VCaP (cell line): ENCODE data around the gene ALMS1.
"Not testable (repeated sequence)": the region's sequence is repeated elsewhere in the genome, so short reads cannot be mapped to it uniquely, and the experiment has no call there.

Experiments used
- H3K27ac ChIP-seq: fragments of 450-650 bp; 2 replicates; pipeline ENCODE4 v1.5.1; 2017
- TF ChIP-seq, protein P1 (sequence below): fragments of 450-650 bp; conservative IDR thresholded peaks from 2 replicates; pipeline ENCODE4 v1.5.1; 2017; ENCODE audit warnings: mild to moderate bottlenecking, moderate library complexity

ALMS1 gene, protein sequence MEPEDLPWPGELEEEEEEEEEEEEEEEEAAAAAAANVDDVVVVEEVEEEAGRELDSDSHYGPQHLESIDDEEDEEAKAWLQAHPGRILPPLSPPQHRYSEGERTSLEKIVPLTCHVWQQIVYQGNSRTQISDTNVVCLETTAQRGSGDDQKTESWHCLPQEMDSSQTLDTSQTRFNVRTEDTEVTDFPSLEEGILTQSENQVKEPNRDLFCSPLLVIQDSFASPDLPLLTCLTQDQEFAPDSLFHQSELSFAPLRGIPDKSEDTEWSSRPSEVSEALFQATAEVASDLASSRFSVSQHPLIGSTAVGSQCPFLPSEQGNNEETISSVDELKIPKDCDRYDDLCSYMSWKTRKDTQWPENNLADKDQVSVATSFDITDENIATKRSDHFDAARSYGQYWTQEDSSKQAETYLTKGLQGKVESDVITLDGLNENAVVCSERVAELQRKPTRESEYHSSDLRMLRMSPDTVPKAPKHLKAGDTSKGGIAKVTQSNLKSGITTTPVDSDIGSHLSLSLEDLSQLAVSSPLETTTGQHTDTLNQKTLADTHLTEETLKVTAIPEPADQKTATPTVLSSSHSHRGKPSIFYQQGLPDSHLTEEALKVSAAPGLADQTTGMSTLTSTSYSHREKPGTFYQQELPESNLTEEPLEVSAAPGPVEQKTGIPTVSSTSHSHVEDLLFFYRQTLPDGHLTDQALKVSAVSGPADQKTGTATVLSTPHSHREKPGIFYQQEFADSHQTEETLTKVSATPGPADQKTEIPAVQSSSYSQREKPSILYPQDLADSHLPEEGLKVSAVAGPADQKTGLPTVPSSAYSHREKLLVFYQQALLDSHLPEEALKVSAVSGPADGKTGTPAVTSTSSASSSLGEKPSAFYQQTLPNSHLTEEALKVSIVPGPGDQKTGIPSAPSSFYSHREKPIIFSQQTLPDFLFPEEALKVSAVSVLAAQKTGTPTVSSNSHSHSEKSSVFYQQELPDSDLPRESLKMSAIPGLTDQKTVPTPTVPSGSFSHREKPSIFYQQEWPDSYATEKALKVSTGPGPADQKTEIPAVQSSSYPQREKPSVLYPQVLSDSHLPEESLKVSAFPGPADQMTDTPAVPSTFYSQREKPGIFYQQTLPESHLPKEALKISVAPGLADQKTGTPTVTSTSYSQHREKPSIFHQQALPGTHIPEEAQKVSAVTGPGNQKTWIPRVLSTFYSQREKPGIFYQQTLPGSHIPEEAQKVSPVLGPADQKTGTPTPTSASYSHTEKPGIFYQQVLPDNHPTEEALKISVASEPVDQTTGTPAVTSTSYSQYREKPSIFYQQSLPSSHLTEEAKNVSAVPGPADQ (N-terminal part only)

GRCh38 chr2:73385504-73386341 lies at the start of gene ALMS1:
Gene ALMS1, plus strand, starts transcription at chr2:73385836. Its CDS starts 33 bp downstream, at chr2:73385869.
- peak within 1 kb of the TSS; percentile 75 for H3K27ac ChIP-seq
- TF ChIP-seq, protein P1, sequence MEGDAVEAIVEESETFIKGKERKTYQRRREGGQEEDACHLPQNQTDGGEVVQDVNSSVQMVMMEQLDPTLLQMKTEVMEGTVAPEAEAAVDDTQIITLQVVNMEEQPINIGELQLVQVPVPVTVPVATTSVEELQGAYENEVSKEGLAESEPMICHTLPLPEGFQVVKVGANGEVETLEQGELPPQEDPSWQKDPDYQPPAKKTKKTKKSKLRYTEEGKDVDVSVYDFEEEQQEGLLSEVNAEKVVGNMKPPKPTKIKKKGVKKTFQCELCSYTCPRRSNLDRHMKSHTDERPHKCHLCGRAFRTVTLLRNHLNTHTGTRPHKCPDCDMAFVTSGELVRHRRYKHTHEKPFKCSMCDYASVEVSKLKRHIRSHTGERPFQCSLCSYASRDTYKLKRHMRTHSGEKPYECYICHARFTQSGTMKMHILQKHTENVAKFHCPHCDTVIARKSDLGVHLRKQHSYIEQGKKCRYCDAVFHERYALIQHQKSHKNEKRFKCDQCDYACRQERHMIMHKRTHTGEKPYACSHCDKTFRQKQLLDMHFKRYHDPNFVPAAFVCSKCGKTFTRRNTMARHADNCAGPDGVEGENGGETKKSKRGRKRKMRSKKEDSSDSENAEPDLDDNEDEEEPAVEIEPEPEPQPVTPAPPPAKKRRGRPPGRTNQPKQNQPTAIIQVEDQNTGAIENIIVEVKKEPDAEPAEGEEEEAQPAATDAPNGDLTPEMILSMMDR: peak; percentile 18; the same call in 1 of the 2 replicates

- H3K27ac ChIP-seq: no peak overlapping the region
- TF ChIP-seq, protein P1: no peak
Measured at GRCh38 chr2:73337828-73338227, 47.8 kb upstream of the ALMS1 start.

DNA sequence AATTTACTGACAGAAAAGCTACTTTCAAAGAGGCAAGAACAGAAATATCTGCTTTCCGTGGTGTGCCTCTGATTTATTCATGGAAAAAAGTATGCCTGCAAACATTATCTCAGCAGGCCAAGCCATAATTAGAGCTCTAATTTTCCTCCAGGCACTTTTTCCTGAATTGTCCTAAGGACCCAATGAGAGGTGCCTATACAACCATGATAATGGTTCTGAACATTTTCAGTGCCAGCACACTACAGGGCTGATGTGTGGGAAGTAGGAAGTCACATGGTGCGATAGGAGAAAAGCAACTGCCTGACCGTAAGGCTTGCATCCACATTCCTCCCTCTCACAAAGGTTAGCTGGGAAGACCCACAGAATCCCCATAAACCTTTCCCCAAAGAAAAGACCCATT lies 46.4 kb upstream of the ALMS1 start:
- TF ChIP-seq, protein P1: no peak
- no peak overlapping the region for H3K27ac ChIP-seq

DNA sequence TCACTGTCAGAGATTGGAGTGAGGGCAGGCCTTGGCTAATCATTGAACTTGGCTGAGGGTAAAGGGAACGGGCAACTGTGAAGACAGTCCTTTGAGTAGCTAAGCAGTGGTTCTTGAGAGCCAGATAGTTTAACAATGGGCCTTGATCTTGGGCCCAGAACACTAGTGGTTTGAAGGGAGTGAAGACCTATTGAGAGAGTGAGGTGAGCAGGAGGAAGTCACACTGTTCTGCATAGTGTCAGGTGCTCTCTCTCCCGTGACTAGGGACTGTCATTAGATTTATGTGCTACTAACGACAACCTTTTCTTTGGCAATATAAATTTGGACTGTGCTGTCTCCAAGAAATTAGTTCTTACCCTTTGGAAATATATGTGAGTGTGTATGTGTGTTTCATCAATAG lies 44.6 kb upstream of the ALMS1 start:
- TF ChIP-seq, protein P1: no peak
- H3K27ac ChIP-seq: no peak overlapping the region

GRCh38 chr2:73343992-73344391 lies 41.6 kb upstream of the ALMS1 start:
- no peak overlapping the region for H3K27ac ChIP-seq
- TF ChIP-seq, protein P1: no peak

- H3K27ac ChIP-seq: not testable (repeated sequence)
Measured at GRCh38 chr2:73344747-73345146, 40.9 kb upstream of the ALMS1 start.

DNA sequence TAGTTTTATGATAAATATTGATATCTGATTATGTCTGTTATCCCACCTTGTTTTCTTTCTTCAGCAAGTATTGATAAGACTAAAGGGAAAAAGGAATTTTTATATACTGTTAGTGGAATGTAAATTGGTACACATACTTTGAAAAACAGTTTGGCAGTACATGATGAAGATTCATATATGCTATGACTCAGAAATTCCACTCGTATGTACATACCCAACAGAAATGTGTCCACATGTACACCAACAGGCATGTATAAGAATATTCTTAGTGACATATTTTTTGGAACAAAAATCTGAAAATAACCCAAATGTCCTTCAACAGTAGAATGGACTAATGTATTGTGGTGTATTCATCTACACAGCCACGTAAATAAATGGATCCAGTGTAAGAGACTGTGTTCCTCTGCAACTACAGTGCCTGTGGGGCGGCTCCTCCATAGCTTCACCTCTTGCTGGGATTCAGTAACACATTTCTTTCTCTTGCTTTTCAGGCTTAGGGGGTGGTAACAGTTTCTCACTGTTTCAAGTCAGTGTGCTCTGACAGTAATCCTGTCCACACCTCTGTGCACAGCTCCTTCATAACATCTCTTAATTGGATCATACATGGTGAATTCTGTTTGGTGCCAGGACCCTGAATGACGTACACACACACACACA lies 35.5 kb upstream of the ALMS1 start:
- no peak overlapping the region for H3K27ac ChIP-seq
- TF ChIP-seq, protein P1: no peak
